Central memory CD8-positive, alpha-beta T cell (primary cell): Measurements from ENCODE around the gene COL15A1.
"Not testable (repeated sequence)": the region's sequence is repeated elsewhere in the genome, so short reads cannot be mapped to it uniquely, and the experiment has no call there.

ENCODE experiments used
- ATAC-seq: fragments of 150-1000 bp; cut with Tn5 transposase; replicated peaks from 2 replicates; pipeline ENCODE4 v1.10.0; 2022; ENCODE audit warnings: mild to moderate bottlenecking, moderate FRiP score, moderate number of reproducible peaks; ENCODE audit not compliant: poor library complexity, severe bottlenecking; ENCODE audit errors: extremely low read depth
- DNase-seq, 2 donors: peaks; one replicate each; pipeline ENCODE4 v3.0.0; 2021; ENCODE audit warnings: low spot score in 2 of 2
- H3K27ac Mint-ChIP-seq: one replicate; pipeline ENCODE4 v1.8.0; 2022; ENCODE audit warnings: low read depth, mild to moderate bottlenecking, moderate library complexity, mixed read lengths
- H3K27me3 Mint-ChIP-seq: one replicate; pipeline ENCODE4 v1.8.0; 2022; ENCODE audit warnings: mixed read lengths
- H3K36me3 Mint-ChIP-seq: one replicate; pipeline ENCODE4 v1.8.0; 2022; ENCODE audit warnings: mild to moderate bottlenecking, moderate library complexity, mixed read lengths; ENCODE audit not compliant: insufficient read depth
- H3K4me1 Mint-ChIP-seq: one replicate; pipeline ENCODE4 v1.8.0; 2022; ENCODE audit warnings: mixed read lengths
- H3K4me3 Mint-ChIP-seq: one replicate; pipeline ENCODE4 v1.8.0; 2022; ENCODE audit warnings: mild to moderate bottlenecking, moderate library complexity, mixed read lengths
- H3K9me3 Mint-ChIP-seq: one replicate; pipeline ENCODE4 v1.8.0; 2022; ENCODE audit warnings: mixed read lengths

COL15A1 gene

DNA sequence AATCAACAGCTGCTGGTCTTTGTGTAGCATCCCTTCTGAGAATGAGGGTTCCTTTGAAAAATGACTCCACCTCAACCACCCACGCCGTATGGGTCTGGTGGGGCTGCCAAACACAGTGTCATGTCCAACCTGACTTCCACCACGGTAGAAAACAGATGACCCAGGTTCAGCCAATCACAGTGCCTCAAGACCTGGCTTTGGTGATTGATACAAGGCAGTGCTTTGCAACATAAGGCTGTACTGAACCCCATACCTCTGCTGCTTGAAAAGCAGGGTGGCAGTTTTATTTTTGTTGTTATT lies 149.7 kb downstream of the COL15A1 start:
- no peak for DNase-seq
- Mint-ChIP-seq H3K4me3 (no peak overlapping the region), H3K9me3 (no peaks in the 10 kb centered on the region), H3K36me3 (peaks cover 2% of the 10 kb centered on the region), H3K27me3 (no peaks in the 10 kb centered on the region), H3K4me1 (peaks cover 50% of the 10 kb centered on the region), H3K27ac (no peak overlapping the region)
- no peak for ATAC-seq

DNA sequence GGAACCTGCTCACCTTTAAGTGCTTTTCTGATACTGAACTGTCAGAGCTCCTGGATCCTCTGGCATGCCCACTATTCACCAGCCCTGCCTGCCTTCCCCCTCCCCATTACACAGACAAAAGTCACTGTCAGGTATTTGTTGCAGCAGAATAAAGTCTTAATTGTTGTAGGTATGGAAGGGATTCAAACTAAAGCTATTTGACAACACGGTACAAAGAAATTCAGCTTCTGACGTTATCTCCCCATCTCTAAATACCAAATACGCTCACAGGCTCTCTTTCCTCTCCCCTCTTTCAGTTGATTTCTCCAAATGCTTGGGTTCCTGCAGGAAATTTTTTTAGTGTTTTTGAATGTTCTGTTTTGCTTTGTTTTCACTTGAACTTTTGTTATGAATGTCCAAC lies 151.9 kb downstream of the COL15A1 start:
- DNase-seq (no peak), ATAC-seq (no peak)
- peaks cover 6% of the 10 kb centered on the region for H3K9me3 Mint-ChIP-seq
- no peak overlapping the region for H3K27ac Mint-ChIP-seq
- no peaks in the 10 kb centered on the region for H3K27me3 Mint-ChIP-seq
- no peak overlapping the region for H3K4me3 Mint-ChIP-seq
- peaks cover 71% of the 10 kb centered on the region for H3K4me1 Mint-ChIP-seq
- peaks cover 2% of the 10 kb centered on the region for H3K36me3 Mint-ChIP-seq

DNA sequence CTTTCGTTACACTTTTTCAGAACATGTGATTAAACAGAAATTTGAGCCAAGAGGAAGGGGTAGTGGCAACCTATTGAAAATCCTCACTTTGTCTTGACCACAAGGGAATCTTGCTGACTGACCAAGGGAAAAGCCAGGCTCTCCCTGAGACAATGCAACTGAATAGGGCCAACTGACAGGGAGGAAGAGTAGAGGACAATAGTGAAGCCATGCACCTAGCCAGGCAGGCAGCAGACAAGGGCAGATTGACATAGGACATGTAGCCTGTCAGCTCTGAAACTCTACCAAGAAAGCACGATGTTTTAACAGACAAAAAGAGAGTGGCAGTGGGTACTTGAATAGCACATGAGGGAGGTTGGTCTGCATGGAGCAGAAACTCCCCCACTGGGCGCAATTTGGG lies 152.7 kb downstream of the COL15A1 start:
- no peak for DNase-seq
- Mint-ChIP-seq H3K36me3 (peaks cover 2% of the 10 kb centered on the region), H3K27ac (no peak overlapping the region), H3K4me1 (peaks cover 74% of the 10 kb centered on the region), H3K4me3 (no peak overlapping the region), H3K27me3 (no peaks in the 10 kb centered on the region), H3K9me3 (peaks cover 6% of the 10 kb centered on the region)
- no peak for ATAC-seq

DNA sequence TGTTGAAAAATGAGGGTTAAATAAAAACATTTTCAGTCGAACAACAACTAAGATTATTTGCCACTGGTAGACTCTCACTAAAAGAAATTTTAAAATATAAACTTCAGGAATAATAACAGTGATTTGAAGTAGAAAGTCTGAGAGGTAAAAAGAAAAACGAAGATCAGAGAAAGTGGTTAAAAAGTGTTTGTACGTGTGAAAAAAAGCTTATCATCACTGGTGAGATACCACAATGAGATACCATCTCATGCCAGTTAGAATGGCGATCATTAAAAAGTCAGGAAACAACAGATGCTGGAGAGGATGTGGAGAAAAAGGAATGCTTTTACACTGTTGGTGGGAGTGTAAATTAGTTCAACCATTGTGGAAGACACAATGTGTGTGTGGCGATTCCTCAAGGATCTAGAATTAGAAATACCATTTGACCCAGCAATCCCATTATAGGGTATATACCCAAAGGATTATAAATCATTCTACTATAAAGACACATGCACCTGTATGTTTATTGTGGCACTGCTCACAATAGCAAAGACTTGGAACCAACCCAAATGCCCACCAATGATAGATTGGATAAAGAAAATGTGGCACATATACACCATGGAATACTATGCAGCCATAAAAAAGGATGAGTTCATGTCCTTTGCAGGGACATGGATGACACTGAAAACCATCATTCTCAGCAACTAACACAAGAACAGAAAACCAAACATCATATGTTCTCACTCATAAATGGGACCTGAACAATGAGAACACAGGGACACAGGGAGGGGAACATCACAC lies 156.3 kb downstream of the COL15A1 start:
- H3K9me3 Mint-ChIP-seq, H3K36me3 Mint-ChIP-seq, H3K4me3 Mint-ChIP-seq, DNase-seq, H3K27me3 Mint-ChIP-seq, ATAC-seq: not testable (repeated sequence)
- Mint-ChIP-seq H3K27ac (peak overlapping the region; percentile 15), H3K4me1 (peaks cover 68% of the 10 kb centered on the region)

DNA sequence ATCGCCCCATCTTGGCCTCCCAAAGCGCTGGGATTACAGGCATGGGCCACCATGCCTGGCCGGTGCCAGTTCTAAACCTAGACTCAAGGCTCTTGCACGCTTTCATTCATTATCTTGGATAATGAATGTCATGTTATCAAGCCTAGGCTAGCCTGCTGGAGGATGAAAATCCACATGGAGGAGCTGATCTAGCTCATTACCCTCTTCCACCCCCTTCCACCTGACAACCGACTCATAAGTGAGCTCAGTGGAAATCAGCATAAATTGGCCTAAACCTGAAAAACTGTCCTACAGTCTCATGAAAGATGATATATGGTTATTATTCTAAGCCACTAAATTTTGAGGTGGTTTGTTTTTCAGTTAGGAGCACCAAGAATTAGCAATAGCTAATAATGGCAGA lies 157.6 kb downstream of the COL15A1 start:
- H3K4me1 Mint-ChIP-seq: peaks cover 72% of the 10 kb centered on the region
- DNase-seq (no peak), ATAC-seq (no peak)
- H3K9me3 Mint-ChIP-seq: peaks cover 6% of the 10 kb centered on the region
- H3K27me3 Mint-ChIP-seq: no peaks in the 10 kb centered on the region
- H3K4me3 Mint-ChIP-seq: peak overlapping the region; percentile 11
- H3K36me3 Mint-ChIP-seq: peaks cover 6% of the 10 kb centered on the region
- H3K27ac Mint-ChIP-seq: no peak overlapping the region

DNA sequence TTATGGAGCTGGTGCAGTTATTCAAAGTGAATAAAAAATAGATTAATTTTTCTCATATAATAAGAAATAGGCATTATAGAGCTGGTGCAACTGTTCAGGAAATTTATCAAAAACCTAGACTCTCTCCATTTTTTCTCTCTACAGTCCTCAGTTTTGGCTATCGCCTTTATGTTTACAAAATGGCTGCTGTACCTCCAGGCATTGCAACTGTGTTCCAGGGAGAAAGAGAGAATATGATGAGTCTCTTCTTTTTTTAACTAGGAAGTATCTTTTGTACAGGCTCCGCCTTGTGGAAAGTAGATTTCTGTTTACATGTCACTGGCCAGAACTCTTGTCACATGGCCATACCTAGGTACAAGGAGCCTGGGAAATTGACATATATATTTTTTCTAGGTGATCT lies 158.1 kb downstream of the COL15A1 start:
- H3K9me3 Mint-ChIP-seq: peaks cover 6% of the 10 kb centered on the region
- H3K4me3 Mint-ChIP-seq: no peak overlapping the region
- H3K4me1 Mint-ChIP-seq: peaks cover 71% of the 10 kb centered on the region
- DNase-seq: no peak
- H3K27me3 Mint-ChIP-seq: no peaks in the 10 kb centered on the region
- ATAC-seq: no peak
- H3K27ac Mint-ChIP-seq: no peak overlapping the region
- peaks cover 6% of the 10 kb centered on the region for H3K36me3 Mint-ChIP-seq

DNA sequence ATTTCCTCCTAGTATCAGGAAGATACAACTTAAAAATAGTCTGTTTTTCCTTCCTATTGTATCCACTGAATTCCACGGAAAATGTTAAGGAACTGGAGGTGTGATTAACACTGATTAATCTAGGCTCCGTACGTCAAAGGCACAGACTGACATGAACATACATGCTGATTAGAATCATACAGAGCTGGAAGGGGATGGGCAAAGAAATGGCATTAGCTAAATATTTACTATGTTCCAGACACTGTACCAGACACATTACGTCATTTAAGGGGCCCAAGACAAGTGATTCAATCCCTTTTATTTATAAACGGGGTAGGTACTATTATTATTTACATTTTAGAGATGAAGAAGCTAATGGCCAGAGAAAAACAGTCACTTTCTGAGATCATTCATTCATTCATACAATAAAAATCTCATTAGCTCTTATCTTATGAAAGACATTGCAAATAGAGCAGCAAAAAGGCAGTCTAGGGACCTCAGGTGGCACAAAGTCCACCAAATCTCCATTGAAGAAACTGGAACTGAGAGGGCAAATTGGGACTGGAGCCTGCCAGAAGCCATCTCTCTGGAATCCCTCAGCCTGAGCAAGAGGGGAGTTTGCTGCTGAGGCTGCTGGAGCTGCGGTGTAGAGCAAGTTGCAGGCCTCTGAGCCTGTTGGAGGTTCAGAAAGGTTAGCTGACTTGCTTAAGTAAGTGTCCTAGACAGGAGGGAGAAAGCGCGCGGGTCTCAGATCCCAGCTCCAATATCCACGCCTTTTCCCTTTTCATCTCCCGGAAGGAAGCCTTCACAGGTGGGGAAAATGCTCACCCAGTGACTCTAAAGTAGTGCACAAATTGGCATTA lies 159.6 kb downstream of the COL15A1 start:
- H3K4me1 Mint-ChIP-seq: peaks cover 72% of the 10 kb centered on the region
- H3K36me3 Mint-ChIP-seq: peaks cover 6% of the 10 kb centered on the region
- H3K27me3 Mint-ChIP-seq: no peaks in the 10 kb centered on the region
- H3K4me3 Mint-ChIP-seq: peak overlapping the region; percentile 82
- no peak for DNase-seq
- H3K27ac Mint-ChIP-seq: no peak overlapping the region
- ATAC-seq: no peak
- peaks cover 6% of the 10 kb centered on the region for H3K9me3 Mint-ChIP-seq

DNA sequence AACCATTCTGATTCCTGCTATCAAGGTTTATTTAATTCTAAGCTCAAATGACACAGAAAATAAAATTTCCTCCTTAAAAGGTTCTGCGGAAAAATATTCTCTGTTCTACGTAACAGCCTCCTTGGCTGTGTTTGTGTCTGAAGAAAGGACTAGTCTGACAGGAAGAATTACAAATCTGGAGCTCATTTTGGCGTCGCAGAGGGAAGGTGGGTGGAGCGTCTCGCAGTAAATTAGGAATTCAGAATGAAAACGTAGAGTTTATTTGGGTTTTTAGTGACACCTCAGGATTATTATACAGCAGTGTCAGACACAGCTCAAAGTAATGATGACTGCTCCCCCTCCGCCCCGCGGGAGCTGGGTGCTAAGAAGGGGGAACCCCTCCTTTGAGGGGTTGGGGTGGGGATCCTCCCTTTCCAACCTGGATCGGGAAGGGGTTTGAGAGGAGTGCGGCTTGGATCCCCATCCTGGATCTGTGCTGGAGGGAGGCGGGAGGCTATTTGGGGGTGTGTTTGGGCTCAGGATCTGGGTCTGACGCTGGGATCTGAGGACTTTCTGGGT lies 160.3 kb downstream of the COL15A1 start:
- Mint-ChIP-seq H3K27me3 (no peaks in the 10 kb centered on the region), H3K27ac (peak overlapping the region; percentile 78), H3K4me3 (peak overlapping the region; percentile 82), H3K4me1 (peaks cover 72% of the 10 kb centered on the region), H3K36me3 (peaks cover 6% of the 10 kb centered on the region), H3K9me3 (peaks cover 6% of the 10 kb centered on the region)
- DNase-seq: no peak
- no peak for ATAC-seq

DNA sequence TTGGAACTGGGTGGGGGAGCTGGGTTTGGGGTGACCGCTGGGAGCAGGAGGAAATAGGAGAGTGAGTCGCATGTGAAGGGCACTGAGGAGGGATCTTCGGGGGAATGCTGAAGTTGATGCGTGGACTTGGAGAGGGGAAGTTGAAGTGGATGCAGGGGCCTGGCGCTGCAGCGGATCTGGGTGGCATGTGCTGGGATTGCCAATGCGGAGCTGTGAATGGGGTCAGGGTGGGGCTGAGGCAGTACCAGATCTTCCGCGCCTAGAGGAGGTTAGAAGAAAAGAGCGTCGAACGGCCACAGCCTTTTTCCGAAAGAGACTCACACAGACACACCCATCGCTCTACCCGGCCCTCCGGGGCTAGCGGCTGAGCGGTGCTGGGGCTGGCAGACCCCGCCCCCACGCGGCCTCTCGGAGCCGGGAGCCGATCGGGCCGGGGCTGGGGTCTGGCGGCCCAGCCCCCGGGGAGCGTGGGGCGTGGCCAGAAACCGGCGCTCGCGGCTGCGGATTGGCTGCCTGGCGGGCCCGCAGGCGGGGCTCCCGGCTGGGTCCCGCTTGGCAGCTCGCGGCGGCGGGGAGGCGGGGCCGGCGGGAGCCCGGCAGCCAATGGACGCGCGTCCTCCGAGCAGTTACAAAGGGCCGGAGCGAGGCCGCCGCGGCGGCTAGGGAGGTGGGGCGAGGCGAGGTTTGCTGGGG lies 160.9 kb downstream of the COL15A1 start, which contains the start of gene TGFBR1:
Gene TGFBR1, plus strand, starts transcription at position 655 of the 693 bp plus-strand sequence. CDS start 93 bp downstream, outside the sequence.
- peaks cover 6% of the 10 kb centered on the region for H3K36me3 Mint-ChIP-seq
- H3K4me1 Mint-ChIP-seq: peaks cover 72% of the 10 kb centered on the region
- no peaks in the 10 kb centered on the region for H3K27me3 Mint-ChIP-seq
- H3K27ac Mint-ChIP-seq: peak within 1 kb of the TSS; percentile 78
- DNase-seq (peak; percentile 85), ATAC-seq (peak; percentile 83)
- peak within 1 kb of the TSS; percentile 82 for H3K4me3 Mint-ChIP-seq
- H3K9me3 Mint-ChIP-seq: peaks cover 5% of the 10 kb centered on the region

DNA sequence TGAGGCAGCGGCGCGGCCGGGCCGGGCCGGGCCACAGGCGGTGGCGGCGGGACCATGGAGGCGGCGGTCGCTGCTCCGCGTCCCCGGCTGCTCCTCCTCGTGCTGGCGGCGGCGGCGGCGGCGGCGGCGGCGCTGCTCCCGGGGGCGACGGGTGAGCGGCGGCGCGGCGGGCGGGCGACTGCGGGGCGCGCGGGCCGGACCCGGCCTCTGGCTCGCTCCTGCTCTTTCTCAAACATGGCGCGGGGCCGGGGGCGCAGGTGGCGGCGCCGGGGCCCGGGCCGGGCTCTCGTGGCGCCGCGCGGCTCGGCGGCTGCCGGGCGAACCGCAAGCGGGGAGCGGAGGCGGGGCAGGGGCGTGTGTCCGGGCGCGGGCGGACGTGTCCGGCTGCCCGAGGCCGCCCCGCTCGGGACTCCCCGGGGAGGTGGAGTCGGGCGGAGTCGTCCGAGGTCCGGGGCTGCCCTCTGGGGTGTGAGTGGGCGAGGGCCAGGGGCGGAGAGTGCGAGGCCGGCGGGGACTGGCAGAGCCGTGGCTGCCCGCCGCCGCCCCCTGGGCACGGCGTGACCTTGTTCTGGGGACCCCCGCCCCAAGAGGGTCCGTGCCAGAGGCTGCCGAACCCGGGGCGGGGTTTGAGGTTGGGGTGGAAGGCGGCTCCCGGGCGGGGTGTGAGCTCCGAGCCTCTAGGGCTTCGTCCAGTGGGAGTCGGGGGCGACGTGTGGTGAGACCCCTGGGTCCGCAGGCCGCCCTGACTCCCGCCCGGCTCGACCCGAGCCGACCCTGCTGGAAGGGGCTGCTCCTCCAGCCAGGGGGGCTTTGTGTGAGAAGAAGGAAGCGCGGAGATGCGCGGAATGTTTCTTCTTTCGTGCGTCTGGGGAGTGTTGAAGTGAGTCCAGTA lies 161.7 kb downstream of the COL15A1 start:
- ATAC-seq: peak; percentile 11

DNA sequence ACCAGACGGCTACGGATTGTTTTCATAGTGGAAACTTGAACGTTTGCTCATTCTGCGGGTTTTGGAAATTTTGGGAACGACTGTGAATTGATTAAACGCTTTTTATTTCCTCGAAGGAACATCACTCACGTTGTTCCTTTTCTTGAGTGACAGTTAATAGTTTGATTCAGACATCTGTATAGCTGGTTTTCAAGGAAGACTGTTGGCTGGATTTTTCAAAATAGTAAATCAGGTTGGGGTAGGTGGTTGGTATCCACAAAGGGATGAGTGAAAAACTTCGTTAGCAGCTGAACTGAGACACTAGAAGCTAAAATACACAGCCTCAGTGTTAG lies 162.3 kb downstream of the COL15A1 start:
- ATAC-seq (no peak), DNase-seq (no peak)
- Mint-ChIP-seq H3K27me3 (no peaks in the 10 kb centered on the region), H3K9me3 (no peaks in the 10 kb centered on the region), H3K27ac (peak overlapping the region; percentile 77), H3K36me3 (peaks cover 8% of the 10 kb centered on the region), H3K4me1 (peaks cover 72% of the 10 kb centered on the region), H3K4me3 (peak overlapping the region; percentile 78)

More for the DNA sequence above, 161.7 kb downstream of the COL15A1 start:
- peaks cover 8% of the 10 kb centered on the region for H3K36me3 Mint-ChIP-seq
- DNase-seq: peak; percentile 13 to 23
- no peaks in the 10 kb centered on the region for H3K9me3 Mint-ChIP-seq
- H3K4me1 Mint-ChIP-seq: peaks cover 72% of the 10 kb centered on the region
- no peaks in the 10 kb centered on the region for H3K27me3 Mint-ChIP-seq
- H3K4me3 Mint-ChIP-seq: peak overlapping the region; percentile 82
- H3K27ac Mint-ChIP-seq: peak overlapping the region; percentile 77

DNA sequence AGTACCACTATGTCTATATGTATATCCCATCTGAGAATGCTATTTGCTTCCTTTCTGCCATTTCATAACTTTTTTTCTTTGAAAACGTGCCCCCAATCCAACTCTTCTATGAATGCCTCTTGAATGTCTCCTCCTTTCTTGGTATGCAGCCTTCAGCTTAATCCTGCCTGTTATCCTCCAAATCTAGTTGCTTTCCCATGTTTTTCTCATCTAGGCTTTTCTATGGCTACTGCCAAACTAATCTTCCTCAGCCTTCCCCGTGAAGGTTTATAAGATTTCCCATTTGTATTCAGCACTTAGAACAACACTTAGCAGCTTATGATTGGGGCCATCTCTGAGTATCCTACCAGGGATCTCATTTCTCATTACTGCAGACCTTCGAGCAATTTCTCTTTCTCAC lies 163.7 kb downstream of the COL15A1 start:
- Mint-ChIP-seq H3K36me3 (peaks cover 9% of the 10 kb centered on the region), H3K4me3 (peak overlapping the region; percentile 78), H3K27ac (peak overlapping the region; percentile 38), H3K27me3 (no peaks in the 10 kb centered on the region), H3K4me1 (peaks cover 77% of the 10 kb centered on the region), H3K9me3 (no peaks in the 10 kb centered on the region)
- ATAC-seq (no peak), DNase-seq (no peak)
